Right lobe of liver (tissue), 6 donors: ENCODE measurements around the gene KCNMA1. TPM values are rescaled to one million over a fixed set of nuclear protein-coding genes. Genes with fewer than 3 reads are reported as not detected.
"Not testable (repeated sequence)": the region's sequence is repeated elsewhere in the genome, so short reads cannot be mapped to it uniquely, and the experiment has no call there.

Experiments
- ATAC-seq, 4 donors: fragments of 200-7000 bp; cut with Tn5 transposase; one replicate each; pipeline ENCODE4 v1.9.1; 2020; ENCODE audit warnings: mild to moderate bottlenecking in 4 of 4, moderate library complexity in 4 of 4
- DNase-seq, 3 donors: peaks; one replicate each; pipeline ENCODE4 v3.0.0-alpha.2; 2020
- H3K27ac ChIP-seq, 3 donors: fragments of 200-600 bp; one replicate each; pipeline ENCODE4 v1.8.0; 2022
- H3K27me3 ChIP-seq, 2 donors: fragments of 200-600 bp; one replicate each; pipeline ENCODE4 v1.8.0; 2022
- H3K36me3 ChIP-seq, 4 donors: fragments of 200-600 bp; sonication (generic) in 1 of 4; one replicate each; pipeline versions ENCODE4 v1.5.1 to v1.8.0; 2017 to 2022; ENCODE audit warnings: control low read depth in 1 of 4
- H3K4me1 ChIP-seq, 4 donors: fragments of 200-600 bp; sonication (generic) in 1 of 4; one replicate each; pipeline versions ENCODE4 v1.5.1 to v1.8.0; 2017 to 2022; ENCODE audit warnings: control low read depth in 1 of 4
- H3K4me3 ChIP-seq, 3 donors: fragments of 200-600 bp; one replicate each; pipeline ENCODE4 v1.8.0; 2022
- H3K9me3 ChIP-seq, 4 donors: fragments of 200-600 bp; sonication (generic) in 1 of 4; one replicate each; pipeline versions ENCODE4 v1.5.1 to v1.8.0; 2017 to 2022; ENCODE audit warnings: control low read depth in 1 of 4
- CTCF ChIP-seq, 4 donors: fragments of 200-600 bp in 3 of 4; fragments of 450-650 bp in 1 of 4; IDR thresholded peaks; one replicate each; pipeline versions ENCODE4 v1.5.1 to v1.8.0; 2016 to 2022; ENCODE audit warnings: antibody characterized with exemption in 4 of 4, mild to moderate bottlenecking in 2 of 4
- POLR2A ChIP-seq: fragments of 450-650 bp; IDR thresholded peaks from one replicate; pipeline ENCODE4 v1.6.1; 2017; ENCODE audit warnings: antibody characterized with exemption, mild to moderate bottlenecking
- WGBS: methylation state at CpG from one replicate; pipeline ENCODE4 v1.1.6; 2018; ENCODE audit warnings: low coverage, low lambda C conversion rate; ENCODE audit not compliant: insufficient coverage; ENCODE audit errors: missing lambda C conversion rate; 5-methylcytosine and 5-hydroxymethylcytosine counted together
- intact Hi-C, 2 donors: fragments of 100-400 bp; cut with DNase I; formaldehyde crosslinking; loops; one replicate each; pipeline versions ENCODE4 v1.11.2 to v1.14.1; 2022
- total RNA-seq, 6 experiments: library from RNA; depleted of rRNA in 2 of 6; stranded (reverse); fragments of >200 nt in 2 of 6; fragmentation: NEBNext Ultra II Directional in 3 of 6; extraction: Animal tissue kit (Norgen Biotek cat#: 25700) in 3 of 6; gene quantifications; one replicate each; pipeline versions ENCODE4 v1.1.0 to v1.2.4, GENCODE V29; 2016 to 2023
- donor health status: DM: no; HTN: yes; CAD: no.
- donor health status: DM: no; HTN: no; CAD: no.
- donor health status: DM: no; HTN: no; CAD: no.
- donor health status: DM: no; HTN: yes; CAD: no.
- donor health status: DM: no; HTN: yes; CAD: no.

KCNMA1 gene
- total RNA-seq, 6 experiments from 2014 or later: 5.7 to 48.0 (median 15.1) TPM

- Histone ChIP-seq H3K36me3 (no peaks in the 10 kb centered on the region), H3K27ac (no peak overlapping the region), H3K9me3 (no peaks in the 10 kb centered on the region), H3K4me1 (no peaks in the 10 kb centered on the region), H3K27me3 (no peaks in the 10 kb centered on the region), H3K4me3 (no peak overlapping the region)
- DNase-seq (peak in 2 of 3 donors; percentile 55 to 69), ATAC-seq (peak; percentile 60 to 87 (median 75))
- no peak for TF ChIP-seq CTCF (IDR thresholded peaks at IDR 0.05)
- TF ChIP-seq POLR2A: no peak
- 31% methylated on average over 2 of the region's 2 CpGs for WGBS
- intact Hi-C loops: no loop called here
Measured at GRCh38 chr10:77666821-77667220, 29.2 kb upstream of the KCNMA1 start.

GRCh38 chr10:77664696-77665095 is 27.1 kb upstream of the KCNMA1 start:
- H3K27ac ChIP-seq: no peak overlapping the region
- WGBS: 55% methylated on average over 3 of the region's 3 CpGs
- no peaks in the 10 kb centered on the region for H3K9me3 ChIP-seq
- no peak overlapping the region for H3K4me3 ChIP-seq
- intact Hi-C loops: no loop called here
- TF ChIP-seq CTCF (IDR thresholded peaks at IDR 0.05) (no peak), POLR2A (no peak)
- H3K27me3 ChIP-seq: no peaks in the 10 kb centered on the region
- no peaks in the 10 kb centered on the region for H3K36me3 ChIP-seq
- DNase-seq: no peak
- ATAC-seq: no peak
- no peaks in the 10 kb centered on the region for H3K4me1 ChIP-seq

- 72% methylated on average over 2 of the region's 2 CpGs for WGBS
- no peak overlapping the region for H3K4me3 ChIP-seq
- H3K4me1 ChIP-seq: no peaks in the 10 kb centered on the region
- H3K36me3 ChIP-seq: no peaks in the 10 kb centered on the region
- H3K27ac ChIP-seq: no peak overlapping the region
- no peak for TF ChIP-seq POLR2A
- no peak for TF ChIP-seq CTCF (IDR thresholded peaks at IDR 0.05)
- no peak for DNase-seq
- no peaks in the 10 kb centered on the region for H3K27me3 ChIP-seq
- no peaks in the 10 kb centered on the region for H3K9me3 ChIP-seq
- intact Hi-C loops: no loop called here
- ATAC-seq: no peak
Measured at GRCh38 chr10:77664008-77664407, 26.4 kb upstream of the KCNMA1 start.

- H3K27me3 ChIP-seq: no peaks in the 10 kb centered on the region
- WGBS: 58% methylated on average over 5 of the region's 6 CpGs
- H3K36me3 ChIP-seq: no peaks in the 10 kb centered on the region
- H3K27ac ChIP-seq: no peak overlapping the region
- DNase-seq: no peak
- intact Hi-C loops: no loop called here
- H3K4me3 ChIP-seq: no peak overlapping the region
- TF ChIP-seq CTCF (IDR thresholded peaks at IDR 0.05) (no peak), POLR2A (no peak)
- H3K9me3 ChIP-seq: no peaks in the 10 kb centered on the region
- no peak for ATAC-seq
- no peaks in the 10 kb centered on the region for H3K4me1 ChIP-seq
Measured at GRCh38 chr10:77661674-77662073, 24.1 kb upstream of the KCNMA1 start.

- 42% methylated on average over 2 of the region's 3 CpGs for WGBS
- no peak for TF ChIP-seq POLR2A
- no peak for TF ChIP-seq CTCF (IDR thresholded peaks at IDR 0.05)
Measured at GRCh38 chr10:77661100-77661499, 23.5 kb upstream of the KCNMA1 start.

GRCh38 chr10:77659046-77659670 is 21.6 kb upstream of the KCNMA1 start:
- H3K9me3 ChIP-seq, H3K4me3 ChIP-seq, H3K27ac ChIP-seq, H3K4me1 ChIP-seq, H3K27me3 ChIP-seq, intact Hi-C loops, H3K36me3 ChIP-seq, ATAC-seq, DNase-seq: not testable (repeated sequence)
- WGBS: 91% methylated on average over 3 of the region's 3 CpGs

More at GRCh38 chr10:77661100-77661499, 23.5 kb upstream of the KCNMA1 start:
- DNase-seq (no peak), ATAC-seq (no peak)
- no peaks in the 10 kb centered on the region for H3K27me3 ChIP-seq
- intact Hi-C loops: no loop called here
- H3K9me3 ChIP-seq: no peaks in the 10 kb centered on the region
- H3K27ac ChIP-seq: no peak overlapping the region
- H3K4me3 ChIP-seq: no peak overlapping the region
- no peaks in the 10 kb centered on the region for H3K36me3 ChIP-seq
- H3K4me1 ChIP-seq: no peaks in the 10 kb centered on the region
